ENCODE data around the gene CTNNA3.

Gene CTNNA3

DNA sequence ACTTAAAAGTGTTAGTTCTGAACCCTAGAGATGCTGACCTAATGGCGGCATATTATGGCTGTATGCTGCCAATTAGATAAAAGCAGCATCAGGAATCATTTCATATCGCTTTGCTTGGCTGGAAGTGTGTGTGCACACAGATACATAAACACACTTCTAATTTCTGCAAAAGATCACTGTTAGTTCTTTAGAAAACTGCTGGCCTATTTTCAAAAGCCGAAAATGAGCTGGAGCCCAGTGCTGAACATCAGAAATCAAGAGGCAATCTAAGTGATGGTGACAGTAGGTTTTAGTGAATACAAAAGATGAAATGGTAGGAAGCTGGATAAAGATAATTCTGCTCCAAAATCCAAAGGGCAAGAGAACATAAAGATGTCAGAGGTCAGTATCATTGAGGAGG, 1516.0 kb downstream of the CTNNA3 start:
- no peak for DNase-seq

DNA sequence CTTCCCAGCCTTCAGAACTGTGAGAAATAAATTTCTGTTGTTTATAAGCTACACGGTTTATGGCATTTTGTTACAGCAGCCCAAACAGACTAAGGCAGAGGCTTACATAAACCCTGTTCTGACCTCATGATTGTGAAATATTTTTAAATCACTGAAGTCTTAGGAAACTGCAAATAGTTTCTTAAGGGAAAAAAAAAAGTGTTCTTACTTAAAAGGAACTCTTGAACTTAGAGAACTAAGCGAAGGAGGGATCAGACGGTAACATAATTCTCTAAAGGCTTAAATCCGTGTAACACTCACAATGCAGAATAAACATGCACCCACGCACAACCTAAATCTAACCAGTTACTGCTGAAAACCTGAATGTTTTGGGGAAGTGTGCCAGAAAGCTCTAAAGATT, 1519.2 kb downstream of the CTNNA3 start:
- DNase-seq: no peak

DNA sequence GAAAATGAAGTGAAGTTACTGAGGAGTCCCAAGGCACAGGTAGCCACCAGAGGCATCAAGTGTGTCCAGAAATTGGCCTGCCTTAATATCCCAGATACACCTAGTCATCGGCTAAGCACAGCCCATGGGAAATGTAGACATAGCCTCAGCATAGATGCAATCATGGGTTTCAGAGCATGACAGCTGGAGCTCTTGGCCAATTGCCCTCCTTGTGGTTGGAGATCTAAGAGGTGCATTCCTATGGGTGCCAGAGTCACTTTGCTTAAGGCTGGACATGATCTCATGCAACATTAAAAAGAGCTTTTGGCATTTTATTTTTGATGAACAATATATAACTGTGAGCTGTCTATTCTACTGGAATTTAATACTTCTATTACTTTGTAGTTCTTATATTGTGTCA, 1528.2 kb downstream of the CTNNA3 start:
- DNase-seq: no peak

DNA sequence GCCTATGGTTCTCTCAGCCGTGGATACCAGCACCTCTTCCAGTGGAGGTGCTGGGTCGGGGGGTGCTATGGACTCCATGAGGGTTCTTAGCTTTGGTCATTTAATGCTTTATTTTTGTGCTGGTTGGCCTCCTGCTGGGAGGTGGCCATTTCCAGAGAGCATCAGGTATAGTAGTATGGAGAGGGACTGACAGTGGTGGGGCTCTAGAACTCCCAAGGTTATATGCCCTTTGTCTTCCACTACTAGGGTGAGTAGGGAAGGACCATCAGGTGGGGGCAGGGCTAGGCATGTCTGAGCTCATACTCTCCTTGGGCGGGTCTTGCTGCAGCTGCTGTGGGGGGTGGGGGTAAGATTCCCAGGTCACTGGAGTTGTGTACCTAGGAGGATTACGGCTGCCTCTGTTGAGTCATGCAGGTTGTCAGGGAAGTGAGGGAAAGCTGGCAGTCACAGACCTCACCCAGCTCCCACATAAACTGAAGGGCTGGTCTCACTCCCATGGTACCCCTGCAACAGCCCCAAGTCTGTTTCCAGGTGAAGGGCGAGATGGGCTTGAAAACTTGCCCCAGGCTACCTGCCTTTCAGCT, 1533.3 kb downstream of the CTNNA3 start:
- DNase-seq: no peak

DNA sequence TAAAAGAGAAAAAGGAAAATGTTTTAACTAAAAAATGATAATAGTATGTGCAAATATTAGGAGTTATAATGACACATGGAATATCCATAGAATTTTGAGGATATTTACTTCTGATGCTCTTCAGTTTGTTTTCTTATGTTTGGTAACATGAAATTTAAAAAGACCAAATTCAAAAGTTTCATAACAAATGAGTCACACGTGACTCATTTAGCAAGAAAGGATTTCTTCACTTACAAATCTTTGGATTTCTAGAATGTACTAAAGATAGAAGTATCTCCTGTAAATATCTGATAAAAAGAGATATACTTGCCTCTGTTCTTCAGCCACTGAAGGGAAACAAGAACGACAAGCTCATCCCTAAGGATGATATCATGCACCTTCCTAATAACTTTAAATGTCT, 1544.6 kb downstream of the CTNNA3 start:
- no peak for DNase-seq

DNA sequence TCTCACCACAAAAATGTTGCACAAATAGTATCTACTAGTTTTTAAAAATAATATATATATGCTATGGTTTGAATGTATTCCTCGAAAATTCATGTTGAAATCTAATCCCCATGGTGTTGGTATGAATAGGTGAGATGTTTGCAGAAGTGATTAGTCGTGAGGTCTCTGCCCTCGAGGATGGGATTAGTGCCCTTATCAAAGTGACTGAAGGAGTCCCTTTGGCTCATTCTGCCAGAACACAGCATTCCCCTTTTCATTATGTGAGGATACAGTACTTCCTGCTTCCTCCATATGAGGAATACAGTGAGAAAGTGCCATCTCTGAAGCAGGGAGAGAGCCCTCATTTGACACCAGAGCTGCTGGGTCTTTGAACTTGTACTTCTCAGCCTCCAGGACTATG, 1547.7 kb downstream of the CTNNA3 start:
- DNase-seq: no peak

DNA sequence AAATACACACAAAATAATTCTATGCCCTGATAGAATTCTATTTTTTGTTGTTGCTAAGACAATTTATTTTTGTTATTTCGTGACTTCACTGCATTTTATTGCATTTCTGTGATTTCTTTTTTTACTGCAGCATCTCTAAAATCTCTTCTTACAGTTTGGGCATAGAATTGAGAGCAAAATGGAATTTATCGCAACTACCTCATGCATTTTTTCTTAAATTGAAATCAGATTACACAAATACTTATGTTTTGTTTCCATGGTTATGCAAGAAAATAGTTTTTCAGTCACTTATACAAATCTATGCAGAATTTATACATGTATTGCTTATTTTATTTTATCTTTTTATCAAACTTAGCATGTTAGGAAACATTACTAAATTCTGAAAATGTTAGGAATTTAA, 1552.0 kb downstream of the CTNNA3 start:
- no peak for DNase-seq

DNA sequence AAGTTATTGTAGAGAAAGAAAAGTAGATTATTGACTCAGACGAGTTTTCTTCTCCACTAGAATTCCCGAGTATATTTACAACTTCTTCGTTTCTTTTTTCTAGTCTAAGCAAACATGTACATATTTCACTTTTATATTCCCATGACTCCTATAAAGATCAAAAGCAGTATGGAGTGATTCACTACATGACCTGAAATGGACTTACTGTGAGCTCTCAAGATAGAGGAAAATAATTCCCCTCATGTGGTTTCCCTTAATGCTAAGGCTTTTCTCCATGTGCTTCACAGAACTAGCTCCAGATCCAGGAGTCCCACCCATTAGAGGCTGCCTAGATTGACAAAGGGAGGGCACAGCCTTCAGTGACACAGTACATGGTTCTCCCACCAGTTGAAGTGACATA, 1593.2 kb downstream of the CTNNA3 start:
- DNase-seq: no peak

DNA sequence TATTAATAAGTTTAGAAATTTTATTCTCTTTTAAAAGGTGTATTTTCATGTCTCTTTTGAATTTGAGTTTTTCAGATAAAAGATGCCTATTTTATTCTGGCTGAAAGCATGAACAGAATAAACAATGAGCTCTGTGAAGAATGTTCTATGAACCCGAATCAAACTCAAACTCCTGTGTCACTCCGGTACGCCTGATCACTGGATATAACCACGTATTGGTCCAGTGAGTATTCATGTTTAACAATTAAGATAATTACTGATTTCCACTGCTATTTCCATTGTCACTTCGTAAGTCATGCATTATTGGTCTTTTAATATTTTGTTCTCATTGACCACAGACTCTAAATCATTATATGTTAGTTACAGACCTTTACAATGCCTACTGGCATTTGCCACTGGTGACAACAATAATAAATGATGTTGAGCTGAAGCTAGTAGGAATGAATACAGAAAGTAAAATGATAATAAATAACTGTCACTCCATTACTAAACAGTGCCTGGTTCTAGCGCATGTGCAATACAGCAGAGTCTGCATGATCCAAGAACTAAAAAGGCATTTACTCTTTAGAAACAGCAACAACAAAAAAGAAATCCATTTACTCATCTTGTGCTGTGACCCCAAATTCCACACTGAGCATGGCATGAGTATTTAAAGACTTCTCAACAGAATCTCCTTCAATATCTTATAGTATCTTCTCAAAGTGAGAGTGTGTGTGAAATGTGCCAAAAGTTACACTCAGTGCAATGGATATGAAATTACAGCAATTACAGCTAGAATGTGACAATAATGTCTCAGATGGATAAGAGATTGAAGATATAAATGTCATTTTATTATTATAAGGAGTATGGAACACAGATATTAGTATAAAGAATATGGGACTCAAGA, 1597.2 kb downstream of the CTNNA3 start:
- DNase-seq: no peak

DNA sequence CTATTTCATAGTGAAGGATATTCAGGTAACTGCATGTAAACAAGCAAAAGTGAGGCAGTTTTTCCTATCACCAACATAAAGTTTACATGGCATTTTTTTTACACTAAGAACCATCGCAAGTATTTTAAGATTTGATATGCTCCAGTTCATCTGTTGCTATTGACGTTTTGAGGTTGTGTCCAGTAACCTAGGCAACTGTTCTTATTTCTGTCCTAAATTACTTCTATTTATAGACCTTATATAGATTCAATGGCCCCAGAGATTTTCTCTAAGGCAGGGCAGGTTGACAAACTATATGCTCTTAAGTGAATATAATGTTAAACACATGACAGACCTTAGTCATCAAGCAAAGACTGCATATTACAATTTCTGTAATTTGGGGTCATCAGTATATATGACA, 1600.4 kb downstream of the CTNNA3 start:
- no peak for DNase-seq

DNA sequence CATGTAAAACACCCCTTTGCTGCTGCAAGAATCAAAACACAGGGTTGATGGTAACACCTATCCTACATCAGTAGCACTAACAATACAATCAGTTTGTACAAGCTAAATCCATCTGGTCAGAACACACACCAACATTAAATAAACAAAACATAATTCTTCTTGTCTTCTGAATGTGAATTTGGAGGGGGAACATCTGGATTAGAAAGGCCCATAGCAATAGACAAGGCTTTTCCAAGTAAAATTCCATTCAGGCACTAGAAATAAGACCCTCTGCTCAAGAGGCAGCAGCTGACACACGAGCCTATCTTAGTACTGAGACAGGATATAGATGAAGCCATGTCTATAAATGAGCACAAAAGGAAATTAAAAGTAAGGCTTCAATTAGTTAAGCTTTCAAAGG, 1610.1 kb downstream of the CTNNA3 start:
- no peak for DNase-seq

DNA sequence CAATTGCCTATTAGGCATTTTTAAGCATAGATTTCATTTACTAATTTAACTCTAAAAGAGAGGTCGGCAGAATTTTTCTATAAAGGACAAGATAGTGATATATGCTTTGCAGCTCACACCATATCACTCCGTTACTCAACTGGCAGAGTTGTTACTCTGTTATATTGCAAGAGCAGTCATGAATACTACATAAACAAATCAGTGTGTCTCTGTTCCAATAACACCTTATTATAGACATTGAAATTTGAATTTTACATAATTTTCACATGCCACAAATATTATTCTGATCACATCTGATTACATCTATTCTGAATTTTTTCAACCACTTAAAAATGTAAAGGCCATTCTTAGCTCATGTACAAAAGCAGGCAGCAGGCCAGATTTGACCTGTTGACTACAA, 1624.1 kb downstream of the CTNNA3 start:
- no peak for DNase-seq

DNA sequence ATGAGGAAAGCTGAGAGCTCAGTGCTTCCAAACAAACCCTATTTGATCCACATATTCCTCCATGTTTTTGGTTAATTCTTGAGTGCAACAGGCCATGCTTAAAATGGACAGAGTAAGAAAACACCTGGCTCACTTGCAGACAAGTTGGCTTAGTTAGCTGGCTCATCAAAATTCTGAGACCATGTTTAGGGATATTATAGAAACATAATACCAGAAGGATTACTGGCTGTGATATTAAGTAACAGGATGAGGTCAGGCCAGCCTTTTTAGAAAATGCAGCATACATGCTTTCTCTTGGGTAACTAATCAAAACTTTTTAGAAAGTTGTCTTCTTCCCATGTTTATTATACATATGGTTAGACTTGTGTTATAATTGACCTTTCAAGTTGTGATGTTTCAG, 1637.4 kb downstream of the CTNNA3 start:
- no peak for DNase-seq

DNA sequence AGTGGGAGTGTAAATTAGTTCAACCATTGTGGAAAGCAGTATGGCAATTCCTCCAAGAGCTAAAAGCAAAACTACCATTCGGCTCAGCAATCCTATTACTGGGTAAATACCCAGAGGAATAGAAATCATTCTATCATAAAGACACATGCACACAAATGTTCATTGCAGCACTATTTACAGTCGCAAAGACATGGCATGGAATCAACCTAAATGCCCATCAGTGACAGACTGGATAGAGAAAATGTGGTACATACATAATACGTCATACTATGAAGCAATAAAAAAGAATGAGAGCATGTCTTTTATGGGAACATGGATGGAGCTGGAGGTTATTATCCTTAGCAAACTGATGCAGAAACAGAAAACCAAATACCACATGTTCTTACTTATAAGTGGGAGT, 1646.7 kb downstream of the CTNNA3 start:
- DNase-seq: no peak

DNA sequence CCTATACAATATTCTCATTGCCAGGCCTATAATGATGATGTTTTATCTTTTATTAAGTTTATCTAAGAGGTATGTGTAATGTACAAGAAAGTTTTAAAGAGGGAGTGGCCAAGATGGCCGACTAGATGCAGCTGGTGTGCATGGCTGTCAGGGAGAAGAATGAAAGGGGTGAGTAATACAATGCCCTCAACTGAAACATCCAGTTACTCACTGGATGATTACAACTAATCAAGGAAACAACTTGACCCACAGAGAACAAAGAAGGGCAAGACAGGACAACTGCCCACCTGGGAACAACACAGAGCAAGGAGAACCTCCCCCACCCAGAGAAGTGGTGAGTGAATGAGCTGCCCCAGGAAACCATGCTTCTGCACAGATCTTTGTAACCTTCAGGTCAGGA, 1650.1 kb downstream of the CTNNA3 start:
- DNase-seq: no peak

DNA sequence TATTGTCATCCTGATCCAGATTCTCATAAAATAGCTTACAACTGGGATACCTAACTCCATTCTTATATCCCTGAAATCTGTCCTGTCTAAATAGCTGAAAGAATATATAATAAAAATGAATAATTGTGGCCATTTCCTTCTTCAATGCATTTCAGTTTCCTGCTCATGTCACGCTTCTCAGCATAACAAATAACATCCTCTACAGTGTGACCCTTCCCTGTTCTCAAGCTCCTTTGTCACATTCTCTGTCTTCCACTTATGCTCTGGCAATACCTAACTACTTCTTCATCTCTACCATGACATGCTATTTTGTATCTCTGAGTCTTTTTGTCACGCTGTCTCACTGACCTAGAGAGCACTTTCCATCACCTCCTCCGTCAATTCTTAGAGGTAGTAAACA, 1654.2 kb downstream of the CTNNA3 start:
- DNase-seq: no peak

DNA sequence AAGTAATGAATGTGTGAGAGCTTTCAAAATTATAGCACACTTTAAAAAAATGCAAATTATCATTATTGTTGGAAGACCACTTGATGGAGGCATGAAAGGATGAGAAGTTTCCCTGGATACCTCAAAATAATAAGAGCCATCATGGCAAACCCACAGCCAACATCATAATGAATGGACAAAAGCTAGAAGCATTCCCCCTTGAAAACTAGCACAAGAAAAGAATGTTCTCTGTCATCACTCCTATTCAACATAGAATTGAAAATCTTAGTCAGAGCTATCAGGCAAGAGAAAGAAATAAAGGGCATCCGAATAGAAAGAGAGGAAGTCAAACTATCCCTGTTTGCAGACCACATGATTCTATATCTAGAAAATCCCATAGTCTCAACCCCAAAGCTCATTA, 1657.4 kb downstream of the CTNNA3 start:
- DNase-seq: no peak

DNA sequence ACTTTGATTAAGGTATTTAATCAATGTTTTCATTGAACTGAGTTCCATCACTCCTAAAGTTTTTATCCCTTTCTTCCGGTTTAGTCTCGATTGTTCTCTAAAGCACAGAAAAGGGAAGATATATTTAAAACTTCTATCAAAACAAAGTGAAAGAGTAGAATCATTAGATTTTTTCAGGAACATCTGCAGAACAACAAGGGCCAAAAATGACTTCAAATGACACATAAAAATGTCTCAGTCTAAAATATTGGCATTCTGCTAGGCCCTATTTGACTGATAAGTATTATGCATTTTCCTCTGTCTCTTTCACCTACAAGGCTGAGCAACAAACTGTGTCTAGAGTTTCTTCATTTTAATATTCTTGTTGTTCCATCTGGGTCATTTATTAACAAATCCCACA, 1669.7 kb downstream of the CTNNA3 start:
- DNase-seq: no peak

DNA sequence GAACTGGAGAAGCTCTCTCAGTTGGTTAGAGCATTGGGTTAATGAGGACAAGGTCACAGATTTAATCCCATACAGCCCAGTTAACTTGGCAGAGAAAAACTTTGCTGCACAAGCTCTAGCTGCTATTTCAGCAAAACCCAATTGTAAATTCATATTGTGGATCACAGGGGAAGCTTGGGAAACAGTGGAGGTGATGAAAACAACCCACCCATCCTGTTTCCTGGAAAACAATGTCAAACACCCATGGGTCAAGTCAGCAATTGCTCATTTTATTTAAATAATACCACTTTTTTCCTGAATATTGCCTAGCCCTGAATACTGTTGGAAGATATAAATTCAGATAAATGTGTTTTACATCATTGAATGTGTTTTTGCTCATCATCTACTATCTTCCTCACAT, 1670.8 kb downstream of the CTNNA3 start:
- DNase-seq: no peak

DNA sequence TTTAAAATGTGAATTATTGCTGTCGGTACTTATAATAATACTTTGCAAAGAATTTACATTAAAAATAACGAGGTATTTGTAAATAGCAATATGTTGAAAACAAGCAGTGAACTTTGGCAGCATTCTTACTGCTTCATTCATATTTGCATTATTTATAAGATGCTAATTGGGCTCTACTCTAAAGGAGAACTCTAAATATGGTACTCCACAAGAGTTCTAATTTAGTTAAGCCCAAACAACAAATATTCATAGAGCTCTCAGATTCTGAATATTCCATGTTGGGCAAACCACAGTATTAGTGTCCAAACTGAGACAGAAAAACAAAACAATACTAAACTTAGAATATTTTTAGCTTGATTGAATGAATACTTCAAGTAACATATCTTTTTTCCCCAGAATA, 1674.6 kb downstream of the CTNNA3 start:
- DNase-seq: no peak

DNA sequence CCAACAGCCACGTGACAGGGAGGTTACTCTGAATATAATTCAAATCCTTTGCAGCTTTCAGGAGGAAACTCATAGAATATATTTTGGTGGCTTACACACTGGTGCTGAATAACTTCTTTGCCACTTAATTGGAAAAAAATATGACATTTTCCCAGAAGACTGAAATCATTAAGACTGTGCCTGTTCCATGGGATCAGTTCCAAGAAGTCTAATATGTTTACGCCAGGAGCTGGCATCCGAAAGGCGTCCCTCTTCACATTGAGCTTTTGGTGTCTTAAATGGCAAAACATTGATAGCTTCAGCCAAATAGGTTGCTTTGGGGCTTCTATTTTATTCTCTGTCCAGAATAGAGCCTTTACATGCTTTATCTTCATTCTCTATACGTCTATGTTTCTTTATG, 1687.8 kb downstream of the CTNNA3 start:
- no peak for DNase-seq

DNA sequence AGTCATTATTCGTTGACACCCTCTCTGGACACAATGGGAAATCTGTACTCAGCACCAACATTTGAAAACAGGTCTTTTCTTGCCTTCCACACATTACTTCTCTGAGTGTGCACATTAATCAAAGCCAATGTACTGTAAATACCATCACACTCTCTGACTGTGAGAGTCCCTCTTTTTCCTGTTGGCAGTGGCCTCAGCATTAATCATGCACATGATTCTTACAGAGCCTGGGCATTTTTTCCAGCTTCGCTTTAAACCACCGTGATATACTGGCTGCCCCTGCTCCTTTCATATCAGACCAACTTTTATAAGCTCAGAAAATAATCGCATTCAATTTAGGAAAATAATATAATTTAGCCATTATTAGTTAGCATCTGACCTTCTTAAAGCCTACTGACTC, 1689.6 kb downstream of the CTNNA3 start:
- DNase-seq: no peak

DNA sequence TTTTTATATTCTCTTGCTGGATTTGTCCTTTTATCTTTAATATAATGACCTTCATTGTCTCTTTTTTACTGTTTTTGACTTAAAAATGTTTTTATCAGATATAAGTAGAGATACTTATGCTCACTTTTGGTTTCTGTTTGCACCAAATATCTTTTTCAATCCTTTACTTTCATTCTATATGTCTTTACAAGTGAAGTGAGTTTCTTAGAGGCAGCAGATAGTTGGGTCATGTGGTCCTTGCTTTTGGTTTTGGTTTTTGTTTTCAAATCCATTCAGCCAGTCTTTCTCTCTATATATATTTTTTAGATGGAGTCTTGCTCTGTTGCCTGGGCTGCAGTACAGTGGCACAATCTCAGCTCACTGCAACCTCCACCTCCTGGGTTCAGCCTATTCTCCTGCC, 1702.5 kb downstream of the CTNNA3 start:
- no peak for DNase-seq

DNA sequence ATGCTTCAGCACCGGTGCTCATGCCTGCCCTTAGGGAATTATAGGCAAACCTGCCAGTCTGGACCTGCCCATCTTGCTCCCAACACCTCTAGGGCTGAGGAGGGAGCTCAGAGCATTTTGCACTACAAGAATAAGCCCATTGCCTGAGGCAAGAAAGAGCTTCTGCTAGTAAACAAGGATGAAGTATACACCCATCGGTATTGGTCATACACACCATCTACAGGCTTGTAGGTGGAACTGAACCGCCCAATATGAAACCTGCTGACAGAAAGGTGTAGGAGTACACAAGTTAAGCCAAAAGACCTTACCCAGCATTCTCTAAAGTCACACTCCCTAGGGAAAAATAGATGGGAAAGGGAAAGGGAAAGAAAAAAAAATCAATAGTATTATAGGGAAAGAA, 1727.1 kb downstream of the CTNNA3 start:
- DNase-seq: no peak

DNA sequence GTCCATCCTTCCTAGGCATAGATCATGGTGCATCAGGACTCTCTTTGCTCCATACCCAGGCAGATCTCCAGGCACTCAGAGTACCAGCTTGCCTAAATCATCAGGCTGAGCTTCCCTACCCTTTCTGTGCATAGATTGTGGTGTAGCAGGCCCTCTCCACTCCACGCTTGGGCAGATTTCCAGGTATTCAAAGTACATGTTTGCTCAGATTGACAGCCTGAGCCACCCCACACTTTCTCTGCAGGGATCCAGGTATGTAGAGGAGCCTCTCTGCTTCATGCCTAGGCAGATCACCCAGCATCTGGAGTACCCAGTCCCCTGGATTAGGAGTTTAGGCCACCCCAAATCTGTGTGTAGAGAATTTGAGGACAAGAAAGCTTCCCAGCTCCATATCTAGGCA, 1727.6 kb downstream of the CTNNA3 start:
- DNase-seq: no peak

Measured in effector CD4-positive, alpha-beta T cell (primary cell).